ENCODE results near the gene SH3D19.
"Not testable (repeated sequence)": the region's sequence is repeated elsewhere in the genome, so short reads cannot be mapped to it uniquely, and the experiment has no call there.

SH3D19 gene

GRCh38 chr4:151267104-151267503 is 58.3 kb downstream of the SH3D19 start:
- no peak for DNase-seq

- no peak for DNase-seq
Measured at GRCh38 chr4:151266497-151266896, 58.9 kb downstream of the SH3D19 start.

GRCh38 chr4:151263455-151263854 is 62.0 kb downstream of the SH3D19 start:
- no peak for DNase-seq

- no peak for DNase-seq
Measured at GRCh38 chr4:151260526-151260925, 64.9 kb downstream of the SH3D19 start.

- DNase-seq = no peak
Measured at GRCh38 chr4:151259752-151260151, 65.7 kb downstream of the SH3D19 start.

- DNase-seq = no peak
Measured at GRCh38 chr4:151257704-151258103, 67.7 kb downstream of the SH3D19 start.

- DNase-seq = no peak
Measured at GRCh38 chr4:151256134-151256533, 69.3 kb downstream of the SH3D19 start.

- not testable (repeated sequence) for DNase-seq
Measured at GRCh38 chr4:151255680-151256079, 69.7 kb downstream of the SH3D19 start.

- not testable (repeated sequence) for DNase-seq
Measured at GRCh38 chr4:151255226-151255625, 70.2 kb downstream of the SH3D19 start.

GRCh38 chr4:151251603-151252304 is 73.7 kb downstream of the SH3D19 start:
- DNase-seq = no peak

- no peak for DNase-seq
Measured at GRCh38 chr4:151250706-151251105, 74.7 kb downstream of the SH3D19 start.

GRCh38 chr4:151248519-151248918 is 76.9 kb downstream of the SH3D19 start:
- DNase-seq = no peak

GRCh38 chr4:151247395-151247794 is 78.0 kb downstream of the SH3D19 start:
- DNase-seq = no peak

- no peak for DNase-seq
Measured at GRCh38 chr4:151246742-151247141, 78.7 kb downstream of the SH3D19 start.

- no peak for DNase-seq
Measured at GRCh38 chr4:151242305-151242704, 83.1 kb downstream of the SH3D19 start.

GRCh38 chr4:151239608-151240007 is 85.8 kb downstream of the SH3D19 start:
- DNase-seq = no peak

- DNase-seq = no peak
Measured at GRCh38 chr4:151238477-151238876, 86.9 kb downstream of the SH3D19 start.

GRCh38 chr4:151236036-151236435 is 89.4 kb downstream of the SH3D19 start:
- DNase-seq = no peak

- DNase-seq = not testable (repeated sequence)
Measured at GRCh38 chr4:151235373-151235772, 90.0 kb downstream of the SH3D19 start.

- DNase-seq = no peak
Measured at GRCh38 chr4:151233600-151233999, 91.8 kb downstream of the SH3D19 start.

- no peak for DNase-seq
Measured at GRCh38 chr4:151231915-151232595, 93.3 kb downstream of the SH3D19 start.

GRCh38 chr4:151228189-151229119 is 97.0 kb downstream of the SH3D19 start:
- DNase-seq = no peak

GRCh38 chr4:151227731-151228130 is 97.7 kb downstream of the SH3D19 start:
- DNase-seq = no peak
